Caki2 (cell line): Measurements from ENCODE around the gene DOCK2. TPM values are rescaled to one million over a fixed set of nuclear protein-coding genes. Genes with fewer than 3 reads are reported as not detected.

ENCODE experiments used
- DNase-seq: peaks from one replicate; pipeline ENCODE4 v3.0.0-alpha.2; 2015; ENCODE audit warnings: low read depth
- in situ Hi-C: cut with HindIII; loops from 2 replicates; pipeline ENCODE4 v1.10.0; 2016; ENCODE audit warnings: low sequenced_read_pairs, low pct_unique_long_range_greater_than_20kb, mixed read lengths
- total RNA-seq: library from RNA; depleted of rRNA; stranded (reverse); fragments of >200 nt; shearing (Covaris generic); gene quantifications from 2 replicates; pipeline ENCODE4 v1.2.3, GENCODE V29; 2014; ENCODE audit warnings: low replicate concordance

Gene DOCK2
- total RNA-seq, 1 experiment from 2014 or later, result 40.4 TPM

DNA sequence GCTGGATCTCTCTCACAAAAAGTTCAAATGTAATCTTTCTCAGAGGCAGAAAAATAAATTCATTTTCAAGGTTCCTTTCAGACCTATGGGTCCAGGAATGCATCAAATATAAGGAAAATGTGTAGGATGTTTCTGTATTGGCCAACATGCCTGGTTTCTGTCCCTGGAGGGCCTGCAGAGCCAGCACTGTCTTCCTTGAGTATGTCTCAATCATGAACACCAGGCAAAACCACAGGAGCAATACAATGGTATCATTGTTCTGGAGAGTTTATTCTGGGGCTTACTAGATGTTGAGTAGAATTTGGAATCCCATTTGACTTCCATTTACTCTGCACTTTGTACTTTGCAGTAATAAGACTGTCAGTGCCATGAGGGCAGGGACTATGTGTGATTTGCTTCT is 319.7 kb downstream of the DOCK2 start:
- in situ Hi-C loops, result no loop called here
- DNase-seq, result no peak

DNA sequence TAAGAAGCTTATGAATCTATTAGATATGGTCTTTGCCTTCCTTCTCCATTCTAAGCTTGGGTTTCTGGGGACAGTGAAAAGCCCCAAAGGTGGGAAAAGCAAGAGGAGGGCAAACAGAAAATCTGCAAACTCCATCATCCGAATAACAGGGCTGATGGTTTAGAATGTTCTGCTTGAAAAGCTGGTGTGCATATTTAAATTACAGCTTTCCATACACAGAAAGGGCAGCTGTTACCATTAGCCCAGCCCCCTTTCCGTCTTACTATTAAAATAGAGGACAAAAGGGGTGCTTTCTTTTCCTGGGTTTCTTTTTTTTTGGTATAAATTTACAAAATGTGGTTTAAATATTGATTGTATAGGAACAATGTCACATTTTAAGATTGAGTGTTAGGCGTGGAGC is 321.2 kb downstream of the DOCK2 start:
- in situ Hi-C loops, result no loop called here
- no peak for DNase-seq

DNA sequence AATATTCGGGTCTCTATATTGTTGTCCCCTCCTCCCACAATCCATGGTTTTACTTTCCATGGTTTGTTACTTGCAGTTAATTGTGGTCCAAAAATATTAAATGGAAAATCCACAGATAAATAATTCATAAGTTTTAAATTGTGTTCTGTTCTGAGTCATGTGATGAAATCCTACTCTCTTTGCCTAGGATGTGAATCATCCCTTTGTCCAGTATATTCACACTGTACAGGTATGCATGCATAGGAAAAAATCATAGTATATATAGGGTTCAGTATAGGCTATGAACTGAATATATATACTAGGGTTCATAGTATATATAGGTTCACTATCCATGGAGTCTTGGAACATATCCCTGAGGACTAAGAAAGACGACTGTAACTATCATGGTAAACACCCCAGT is 323.6 kb downstream of the DOCK2 start:
- no peak for DNase-seq
- in situ Hi-C loops, result no loop called here

DNA sequence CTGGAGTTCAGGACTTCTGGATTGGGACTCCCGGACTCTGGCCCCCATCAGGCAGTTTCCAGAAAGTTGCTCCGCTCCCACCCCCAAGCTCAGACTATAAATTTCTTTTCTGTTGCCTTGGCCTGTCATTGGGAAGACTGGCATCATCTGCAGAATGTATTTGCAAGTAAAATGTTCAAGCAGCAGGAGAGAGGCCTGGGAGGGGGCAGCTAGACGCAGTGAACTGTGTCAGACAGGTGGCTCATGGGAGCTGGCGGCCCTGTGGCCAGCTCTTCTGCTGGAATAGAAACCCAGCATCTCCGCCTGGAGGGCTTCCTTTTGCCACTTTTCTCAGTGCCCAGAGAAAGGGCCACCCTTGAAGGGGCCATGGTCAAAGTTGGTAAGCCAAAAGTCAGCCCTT is 327.2 kb downstream of the DOCK2 start:
- in situ Hi-C loops, result no loop called here
- DNase-seq, result no peak

DNA sequence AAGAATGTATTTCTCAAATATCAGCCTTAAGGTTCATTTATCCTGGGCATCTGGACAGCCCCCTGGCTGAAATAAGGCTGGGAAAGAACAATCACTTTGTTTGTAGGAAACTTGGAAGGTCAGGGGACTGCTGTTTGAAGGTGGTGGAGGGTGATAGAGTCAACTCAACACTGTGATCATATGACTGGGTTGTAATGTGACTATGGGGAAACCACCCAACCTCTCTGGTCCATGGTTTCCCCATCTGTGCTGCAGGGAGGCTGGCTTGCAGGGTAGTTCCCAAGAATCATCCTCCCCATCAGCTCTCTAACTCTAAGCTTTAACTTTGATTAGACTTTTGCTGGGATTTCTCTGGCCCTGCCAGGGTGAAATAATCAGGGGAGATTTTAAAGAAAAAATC is 333.3 kb downstream of the DOCK2 start:
- in situ Hi-C loops, result no loop called here
- no peak for DNase-seq

DNA sequence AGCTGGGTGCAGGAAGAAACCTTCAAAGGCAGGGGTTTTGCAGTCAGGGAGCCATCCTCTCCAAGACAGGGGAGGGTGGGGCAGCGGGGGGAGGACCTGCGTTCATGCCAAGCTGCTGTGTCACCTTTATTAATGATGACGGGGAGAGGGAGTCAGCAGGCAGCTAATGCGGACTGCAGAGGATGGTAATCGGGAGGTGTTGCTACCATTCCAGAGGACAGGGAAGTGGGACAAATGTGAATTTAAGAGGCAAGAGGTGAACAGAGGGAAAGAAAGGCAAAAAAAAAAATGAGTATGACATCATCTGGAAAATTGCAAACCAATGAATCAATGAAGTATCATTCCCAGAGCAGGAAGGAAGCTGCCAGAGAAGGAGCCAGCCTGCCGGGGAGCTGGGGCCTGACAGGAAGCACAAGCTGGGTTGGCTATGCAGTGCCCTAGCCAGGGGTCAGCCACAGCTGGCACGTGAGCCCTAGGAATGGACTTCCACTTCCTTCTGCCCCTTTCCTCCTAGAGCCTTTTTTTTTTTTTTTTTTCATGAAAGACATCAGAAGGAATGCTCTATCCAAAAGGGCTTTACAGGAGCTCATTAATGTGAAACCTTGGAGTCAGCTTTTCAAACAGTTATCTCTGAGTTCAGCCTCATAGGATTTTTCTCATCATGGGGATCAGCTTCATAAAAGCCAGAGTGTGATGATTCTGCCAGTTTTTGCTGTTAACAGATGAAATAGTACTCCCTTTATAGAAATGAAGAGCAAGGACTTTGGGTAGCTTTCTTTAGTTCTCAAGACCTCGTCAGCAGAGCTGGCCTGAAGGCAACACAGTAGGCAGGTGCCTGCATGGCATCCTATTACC is 334.1 kb downstream of the DOCK2 start:
- peak; percentile 96 for DNase-seq
- in situ Hi-C loops, result no loop called here

DNA sequence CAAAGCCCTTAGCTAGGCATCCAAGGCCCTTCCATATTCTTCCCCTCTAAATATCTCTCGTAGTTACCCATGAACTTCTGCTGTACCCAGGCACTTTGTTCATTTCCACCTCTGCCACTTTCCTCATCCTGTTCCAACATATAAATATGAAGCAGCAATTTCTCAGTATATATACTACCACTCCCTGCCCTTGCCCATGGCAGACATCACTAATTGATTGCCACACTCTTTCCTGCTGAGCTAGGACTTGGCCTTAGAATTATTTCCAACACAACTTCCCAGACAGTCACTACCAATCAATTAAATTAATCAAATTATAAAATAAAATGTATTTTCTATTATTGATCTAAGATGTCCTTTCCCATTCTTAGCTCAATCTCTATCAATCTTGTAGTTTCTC is 334.7 kb downstream of the DOCK2 start:
- in situ Hi-C loops, result no loop called here
- DNase-seq, result no peak

DNA sequence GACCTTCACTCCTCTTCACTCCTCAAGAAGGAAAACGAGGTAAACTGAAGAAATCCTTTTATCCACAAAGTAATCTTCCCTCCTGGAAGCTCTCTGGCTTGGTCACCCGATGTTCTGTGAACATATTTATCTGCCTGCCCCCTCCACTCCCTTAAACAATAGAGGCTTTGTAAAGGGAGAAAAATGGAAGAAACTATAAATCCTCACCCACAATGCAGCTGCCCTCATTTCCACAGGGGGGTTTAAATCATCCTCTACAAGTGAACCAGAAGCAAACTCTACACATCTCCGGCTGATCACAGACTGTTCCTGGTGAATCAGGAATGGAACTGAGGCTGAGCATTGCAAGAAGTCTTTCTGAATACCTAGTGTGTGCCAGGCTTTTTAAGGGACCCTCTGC is 336.0 kb downstream of the DOCK2 start:
- DNase-seq, result no peak
- in situ Hi-C loops, result no loop called here

DNA sequence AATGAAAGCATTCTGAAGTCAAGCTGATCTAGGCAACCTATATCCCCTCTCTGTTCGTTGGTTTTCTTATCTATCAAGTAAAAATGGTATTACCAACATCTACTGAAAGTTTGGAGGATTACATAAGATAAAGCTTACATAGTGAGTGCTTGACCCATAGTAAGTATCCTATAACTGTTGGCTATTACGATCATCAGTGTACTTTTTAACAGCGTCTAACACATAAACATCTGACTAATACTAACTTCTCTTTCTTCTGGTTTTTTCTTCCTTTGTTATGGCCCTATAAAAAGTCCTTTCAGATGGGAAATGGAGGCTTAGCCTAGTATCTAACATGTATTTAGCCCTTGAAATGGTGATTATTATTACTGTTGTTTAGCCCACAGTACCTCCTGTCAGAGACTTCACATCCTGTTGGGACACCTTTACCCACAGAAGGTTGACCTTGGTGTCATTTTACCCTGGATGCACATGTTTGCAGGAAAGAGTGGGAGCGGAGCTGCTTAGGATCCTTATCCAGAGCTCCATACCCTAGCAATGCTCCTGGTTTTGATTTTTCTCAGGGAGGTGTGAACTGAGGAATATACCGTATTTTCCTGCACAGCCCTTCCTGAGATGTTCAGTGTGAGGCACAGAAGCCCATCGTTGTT is 337.2 kb downstream of the DOCK2 start:
- DNase-seq, result no peak
- in situ Hi-C loops, result no loop called here

DNA sequence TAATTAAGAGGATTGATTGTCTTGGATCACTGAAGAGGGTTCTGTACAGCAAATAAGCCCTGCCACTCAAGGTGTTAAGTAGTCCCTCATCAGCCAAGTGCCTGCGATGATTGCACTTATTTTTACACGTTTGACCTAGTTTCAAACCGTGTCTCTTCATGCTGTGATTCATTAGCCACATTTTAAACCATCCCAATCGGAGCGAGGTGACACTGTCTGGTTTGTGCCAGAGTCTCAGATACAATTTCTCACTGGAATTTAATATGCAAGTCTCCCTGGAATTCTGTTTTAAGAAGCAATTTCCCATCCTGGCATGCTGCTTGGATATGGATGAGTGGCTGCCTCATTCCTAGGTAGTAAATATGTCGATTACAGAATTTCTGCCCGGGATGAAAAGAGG is 341.6 kb downstream of the DOCK2 start:
- in situ Hi-C loops, result no loop called here
- peak; percentile 68 for DNase-seq

DNA sequence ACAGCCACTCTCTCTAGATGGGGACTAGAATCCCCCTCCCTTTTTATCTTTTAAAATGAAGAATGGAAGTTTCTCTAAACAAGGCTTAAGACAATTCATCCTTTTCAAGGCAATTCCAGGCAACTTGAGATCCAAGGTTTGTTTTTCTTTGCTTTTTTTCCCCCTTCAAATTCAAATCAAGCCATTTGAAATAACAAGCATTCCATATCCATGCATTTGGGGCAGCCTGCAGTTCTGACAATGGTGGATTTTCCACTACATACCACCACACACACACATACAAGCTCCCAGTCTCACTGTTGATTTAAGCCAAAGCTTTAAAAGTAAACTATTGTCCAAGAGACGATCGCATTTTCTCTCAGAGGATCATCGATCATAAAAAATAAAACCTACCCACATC is 342.8 kb downstream of the DOCK2 start:
- peak; percentile 11 for DNase-seq
- in situ Hi-C loops, result loop anchor here (5.0 kb wide), 1 partner anchor 283 kb away; no protein-coding TSS in a partner anchor

DNA sequence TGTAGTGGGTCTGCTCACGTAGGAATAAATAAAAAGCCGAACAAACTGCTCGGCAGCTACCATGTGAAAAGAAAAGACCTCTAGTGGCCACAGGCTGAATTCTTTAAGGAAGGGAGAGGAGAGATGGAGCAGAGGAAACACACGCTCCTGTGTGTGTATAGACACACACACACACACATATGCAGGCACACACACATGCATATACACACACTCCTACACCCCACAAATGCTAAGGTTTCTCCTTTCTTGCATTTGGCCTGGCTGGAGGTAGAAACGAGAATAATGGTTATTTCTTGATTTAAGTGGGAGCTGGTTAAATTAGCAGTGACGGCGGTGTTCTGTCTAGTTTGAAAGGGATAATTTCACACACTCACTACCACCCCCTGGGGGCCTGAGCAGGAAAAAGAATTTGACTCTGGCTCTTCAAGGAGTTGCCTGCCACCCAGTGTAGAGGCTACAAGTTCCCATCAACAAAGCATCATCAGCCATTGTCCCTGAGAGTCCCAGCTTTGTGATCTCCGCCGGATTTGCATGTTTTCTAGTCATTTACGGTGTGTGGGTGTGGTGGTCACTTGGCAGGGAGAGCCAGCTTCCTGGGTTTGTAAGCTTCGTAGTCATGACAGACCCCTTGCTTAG is 343.5 kb downstream of the DOCK2 start, which contains the start of gene INSYN2B:
TSS of gene INSYN2B (minus strand) at position 78 of the 636 bp plus-strand sequence. CDS start 96,597 bp downstream, outside the sequence.
- in situ Hi-C loops, result loop anchor here (5.0 kb wide), 1 partner anchor 283 kb away; no protein-coding TSS in a partner anchor
- peak; percentile 97 for DNase-seq

DNA sequence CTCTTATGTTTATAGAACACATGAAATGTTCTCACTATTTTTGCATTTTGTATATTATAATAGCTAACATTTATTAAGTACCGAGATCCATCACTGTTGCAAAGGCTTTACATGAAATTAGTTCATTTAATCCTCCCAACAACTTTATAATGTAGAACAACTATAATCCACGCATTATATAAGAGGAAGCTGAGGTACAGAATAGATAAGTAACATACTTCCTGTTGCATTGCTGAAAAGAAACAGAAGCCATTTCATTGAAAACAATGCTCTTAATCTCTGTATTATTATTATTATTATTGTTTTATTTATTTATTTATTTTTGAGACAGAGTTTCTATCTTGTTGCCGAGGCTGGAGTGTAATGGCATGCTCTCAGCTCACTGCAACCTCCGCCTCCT is 351.1 kb downstream of the DOCK2 start:
- in situ Hi-C loops, result no loop called here
- no peak for DNase-seq

DNA sequence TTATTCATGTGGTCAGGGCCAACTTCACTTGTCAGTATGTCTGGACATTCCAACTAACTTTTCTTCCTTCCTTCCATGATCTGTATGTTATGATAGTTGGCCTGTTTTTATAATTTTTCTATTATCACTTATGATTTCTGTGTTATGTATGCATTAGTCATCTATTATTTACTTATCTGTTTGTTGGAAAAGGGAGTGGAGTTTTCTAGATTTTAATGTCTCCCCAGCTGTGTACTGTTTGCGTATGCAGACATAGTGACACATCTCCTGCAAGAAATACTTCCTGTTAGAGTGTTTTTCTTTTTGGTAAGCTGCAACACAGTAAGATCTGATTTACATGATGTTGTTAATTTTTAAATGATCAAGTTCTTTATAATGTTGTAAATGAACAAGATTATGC is 351.9 kb downstream of the DOCK2 start:
- no peak for DNase-seq
- in situ Hi-C loops, result no loop called here

DNA sequence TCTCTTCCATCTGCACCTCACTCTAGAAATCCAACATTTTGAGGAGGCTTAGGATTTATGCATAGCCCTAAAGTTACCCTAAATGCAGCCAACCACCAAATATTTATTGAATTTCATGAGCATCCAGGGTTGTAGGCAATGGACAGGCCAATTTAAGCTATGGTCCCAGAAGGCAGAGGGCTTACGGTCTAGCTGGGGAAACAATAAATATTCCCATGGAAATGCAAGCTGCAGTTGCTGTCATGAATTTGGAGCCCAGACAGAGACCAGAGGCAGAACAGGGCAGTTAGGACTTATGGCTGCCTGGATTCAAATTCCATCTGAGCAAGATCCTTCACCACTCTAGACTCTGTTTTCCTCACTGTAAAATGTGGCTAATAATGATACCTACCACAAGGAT is 352.3 kb downstream of the DOCK2 start:
- no peak for DNase-seq
- in situ Hi-C loops, result no loop called here

DNA sequence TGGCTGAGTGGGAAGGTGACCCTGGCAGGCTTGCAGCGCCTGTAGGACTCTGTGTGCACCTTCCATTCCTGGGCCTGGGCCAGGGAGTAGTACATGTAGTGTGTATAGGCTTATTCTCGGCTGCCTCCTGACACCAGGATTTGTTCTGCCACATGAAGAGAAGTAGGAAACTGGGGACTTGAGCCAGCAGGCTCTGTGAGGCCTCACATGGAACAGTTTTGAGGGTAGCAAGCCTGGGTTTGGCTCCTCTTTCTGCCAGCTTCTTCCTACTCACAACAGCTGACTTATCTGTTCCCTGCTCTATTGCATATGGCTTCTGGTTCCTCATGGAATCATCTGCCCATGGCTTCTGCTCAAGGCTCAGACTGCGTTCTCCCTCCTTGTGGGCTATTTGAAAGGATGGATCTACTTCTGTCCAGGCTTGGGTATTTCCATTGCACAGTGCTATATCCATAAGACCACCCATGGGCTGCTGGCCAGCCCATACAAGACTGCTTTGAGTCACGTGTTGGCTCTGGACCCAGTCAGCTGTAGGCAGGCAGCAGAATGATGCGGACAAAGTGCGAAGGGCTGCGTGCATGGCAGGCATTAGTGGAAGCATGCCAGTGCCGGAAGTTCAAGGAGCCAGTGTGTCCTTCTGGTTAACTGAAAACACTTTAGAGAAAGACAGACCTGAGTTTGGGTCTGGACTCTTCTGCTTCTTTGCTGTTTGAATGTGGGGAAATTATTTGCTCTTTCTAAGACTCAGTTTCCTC is 354.2 kb downstream of the DOCK2 start:
- DNase-seq, result no peak
- in situ Hi-C loops, result no loop called here

DNA sequence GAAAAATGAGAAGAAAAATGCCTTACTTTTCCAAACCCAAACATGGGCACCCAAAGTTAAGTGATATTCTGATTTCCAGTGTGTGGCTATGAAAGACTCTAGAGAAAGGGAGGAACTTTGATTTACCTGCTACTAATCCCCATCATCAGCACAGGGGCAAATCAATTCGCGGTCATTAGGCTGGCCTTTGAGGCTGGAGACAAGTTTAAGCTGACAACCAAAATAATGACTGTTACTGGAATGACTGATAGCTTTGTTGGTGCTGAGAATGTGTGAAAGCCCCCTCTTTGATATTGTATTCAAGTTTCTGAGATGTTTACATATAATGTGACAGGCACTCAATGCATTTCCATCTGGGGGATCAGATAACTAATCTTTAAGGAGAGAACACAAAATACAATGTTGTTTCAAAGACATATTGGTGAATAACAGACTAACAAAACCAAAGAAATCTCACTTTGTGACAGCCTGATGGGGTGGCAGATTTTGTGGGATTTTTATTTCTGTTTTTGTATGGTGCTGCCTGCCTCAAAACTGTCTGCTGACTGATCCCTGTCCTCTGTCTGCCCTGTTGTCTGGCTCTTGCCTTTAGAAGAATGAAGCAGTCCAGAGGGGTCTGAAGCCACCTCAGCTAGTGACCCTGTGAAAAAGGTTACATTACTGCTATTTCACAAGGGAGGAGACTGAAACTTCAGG is 355.9 kb downstream of the DOCK2 start:
- in situ Hi-C loops, result no loop called here
- DNase-seq, result no peak

DNA sequence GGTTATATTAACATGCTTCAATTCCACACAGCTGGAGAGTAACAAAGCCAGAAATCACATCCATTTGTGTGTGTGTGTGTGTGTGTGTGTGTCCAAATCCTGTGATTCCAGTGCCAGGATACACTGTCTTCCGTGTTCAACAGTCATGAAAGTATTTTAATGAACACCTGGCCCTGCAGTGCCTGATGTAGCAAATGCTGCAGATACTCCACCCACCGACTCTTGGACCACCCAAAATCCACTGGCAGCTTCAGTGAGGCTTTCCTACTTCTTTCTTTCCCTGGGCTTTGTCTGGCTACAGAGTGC is 356.4 kb downstream of the DOCK2 start:
- no peak for DNase-seq
- in situ Hi-C loops, result no loop called here
